A673 (cell line): ENCODE data around the gene ADNP2.

Experiments
- CTCF ChIP-seq: fragments of 300-800, 200-600 bp; sonication (generic); conservative IDR thresholded peaks from 2 replicates; pipeline ENCODE4 v1.5.1; 2017; ENCODE audit warnings: low read depth, mild to moderate bottlenecking, antibody characterized with exemption, low read length, moderate library complexity, mixed read lengths
- EZH2 ChIP-seq: fragments of 200-600 bp; sonication (generic); IDR thresholded peaks from 2 replicates; pipeline ENCODE4 v1.6.1; 2017; ENCODE audit warnings: borderline replicate concordance, low read depth, mild to moderate bottlenecking, mixed read lengths, antibody characterized with exemption, low read length; ENCODE audit not compliant: poor library complexity, severe bottlenecking

- TF ChIP-seq CTCF, result no peak
- no peak for TF ChIP-seq EZH2
Measured at GRCh38 chr18:80103231-80103630, 5.8 kb upstream of the ADNP2 start.
